NCI-H2171 treated with DMSO at 0.1 percent for 48 hours (cell line): Measurements from ENCODE around the gene STK32B.
A peak's percentile ranks its signal among the peaks of the same experiment; 100 is the strongest.
"Not testable (repeated sequence)": the region's sequence is repeated elsewhere in the genome, so short reads cannot be mapped to it uniquely, and the experiment has no call there.

Experiments
- DNase-seq: peaks from one replicate; lab custom pipeline; 2025; lab: John Stamatoyannopoulos, UW

Gene STK32B

DNA sequence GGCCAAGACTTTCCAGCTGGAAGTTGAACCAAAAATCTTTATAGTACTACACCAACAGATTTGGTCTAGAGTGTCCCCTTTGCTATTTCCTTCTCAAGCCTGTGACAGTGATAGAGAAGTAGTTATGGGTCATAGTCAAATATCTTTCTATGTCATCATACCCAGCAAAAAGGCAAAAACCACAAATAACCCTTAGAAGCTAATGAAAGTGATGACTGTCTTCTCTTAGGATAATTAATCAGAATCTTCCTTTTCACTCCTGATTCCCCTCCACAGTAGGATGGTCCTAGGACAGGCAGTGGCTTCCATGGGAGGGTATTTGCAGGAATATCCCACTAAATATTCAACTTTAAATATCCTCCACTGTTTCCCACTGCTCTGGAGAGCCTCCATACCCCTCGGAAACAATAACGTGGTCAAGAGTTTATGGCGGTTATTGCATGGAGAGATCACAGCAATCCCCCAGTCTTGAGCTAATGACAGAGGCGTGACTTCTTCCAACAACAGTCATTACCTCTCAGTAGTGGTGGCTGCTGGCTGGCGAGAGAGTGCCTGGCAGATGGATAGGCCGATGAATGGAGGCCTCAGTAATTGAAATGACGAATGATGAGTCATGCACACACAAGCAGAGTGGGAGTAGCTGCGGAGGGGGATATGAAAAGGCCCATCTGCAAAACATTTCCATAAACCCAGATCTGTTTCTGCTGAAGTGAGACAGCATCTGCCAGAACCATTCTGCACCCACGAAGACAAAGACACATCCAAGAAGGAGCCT is 154.9 kb downstream of the STK32B start:
- peak; percentile 0 for DNase-seq

DNA sequence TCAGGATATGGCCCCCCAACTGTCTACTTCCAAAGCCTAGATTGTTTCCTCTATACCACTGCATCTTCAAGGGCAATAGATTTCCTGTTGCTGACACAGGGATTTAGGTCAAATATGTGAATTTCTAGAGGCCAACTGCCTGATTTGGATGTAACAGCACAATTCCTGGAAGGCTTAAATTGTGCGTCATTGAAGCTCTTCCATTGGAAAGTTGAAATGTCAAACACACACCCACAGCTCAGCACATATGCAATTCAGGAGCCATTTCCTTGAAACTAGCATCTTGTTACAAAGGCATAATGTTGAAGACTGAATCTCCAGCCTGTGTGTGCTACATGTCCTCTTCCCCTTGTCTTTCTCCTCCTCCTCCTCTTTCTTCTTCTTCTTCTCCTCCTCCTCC is 158.6 kb downstream of the STK32B start:
- no peak for DNase-seq

DNA sequence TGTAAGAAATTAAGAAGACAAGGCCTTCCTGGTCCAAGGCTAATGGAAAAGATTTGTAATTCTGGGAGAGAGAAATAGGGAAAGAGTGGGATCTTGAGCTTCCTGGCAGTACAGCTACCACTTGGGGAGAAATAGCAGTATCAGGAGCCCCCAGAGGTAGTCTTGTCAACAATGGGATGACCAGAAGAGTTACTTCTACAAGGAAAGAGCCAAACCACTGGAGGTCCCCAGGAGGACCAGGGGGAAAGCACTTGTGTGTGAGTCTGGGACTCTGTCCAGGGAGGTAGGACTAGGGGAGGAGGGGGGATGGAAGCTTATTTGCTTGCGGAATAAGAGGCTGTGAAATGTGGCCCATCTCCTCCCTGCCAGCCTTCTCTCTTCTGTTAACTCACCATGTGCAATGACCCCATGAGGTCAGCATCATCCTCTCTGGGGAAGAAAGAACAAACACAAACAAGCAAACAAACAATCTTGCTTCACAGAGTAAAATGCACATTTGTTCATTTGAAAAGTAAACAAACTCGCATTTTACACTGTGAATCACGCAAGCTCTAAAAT is 160.1 kb downstream of the STK32B start:
- DNase-seq = no peak

DNA sequence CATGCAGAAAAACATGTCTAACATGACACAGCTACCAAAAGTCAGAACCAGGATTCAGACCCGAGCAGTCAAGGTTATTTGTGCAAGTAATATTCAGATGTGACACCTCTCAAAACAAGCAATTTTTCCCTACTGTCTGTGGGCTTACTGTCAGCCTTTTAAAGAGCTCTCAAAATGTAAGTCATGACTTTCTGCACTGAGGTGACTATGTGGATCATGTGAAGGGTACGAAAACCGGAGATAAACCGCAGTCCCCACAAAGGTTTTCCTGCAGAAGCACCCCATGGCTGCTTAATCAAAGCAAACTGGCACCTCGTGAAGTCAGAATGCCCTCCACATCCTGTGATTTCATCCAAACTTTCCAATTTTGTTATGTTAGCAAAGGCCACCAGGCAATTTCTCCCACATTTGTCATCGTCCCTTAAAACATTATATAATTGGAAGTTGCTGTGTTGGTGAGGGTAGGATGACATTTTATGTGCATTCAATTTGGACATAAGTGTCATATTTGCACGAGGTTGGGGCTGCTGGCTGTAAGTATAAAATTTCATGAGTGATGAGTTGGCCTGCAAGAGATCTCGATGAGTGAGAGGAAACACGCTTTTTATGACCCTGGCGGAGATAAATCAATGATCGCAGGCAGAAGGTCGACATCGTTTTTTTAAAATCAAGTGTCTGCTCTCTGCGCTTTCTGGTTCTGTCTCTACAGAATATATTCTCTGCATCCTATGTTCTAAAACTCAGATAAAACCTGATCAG is 161.2 kb downstream of the STK32B start:
- no peak for DNase-seq

DNA sequence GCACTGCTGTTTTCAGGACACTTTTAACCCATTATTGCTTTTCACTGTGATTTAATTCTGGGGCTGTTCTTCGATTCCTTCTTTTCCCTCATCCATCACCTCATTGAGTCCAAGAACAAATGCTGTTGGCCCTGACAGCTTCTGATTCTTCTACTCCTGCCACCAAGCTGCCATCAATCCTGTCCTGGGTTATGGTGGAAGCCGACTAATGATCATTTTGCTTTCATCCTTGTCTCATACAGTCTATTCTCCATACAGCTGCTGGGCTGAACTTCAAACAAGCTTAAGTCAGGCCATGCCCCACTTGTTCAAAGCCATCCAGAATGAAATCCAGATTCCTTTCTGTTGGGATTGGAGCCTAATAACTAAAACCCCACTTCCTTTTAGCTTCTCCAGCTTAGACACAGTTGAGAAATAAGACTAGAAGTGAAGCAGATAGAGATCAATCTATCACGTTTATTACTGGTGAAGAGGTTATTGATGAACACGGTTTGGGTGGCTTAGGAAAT is 161.9 kb downstream of the STK32B start:
- no peak for DNase-seq

DNA sequence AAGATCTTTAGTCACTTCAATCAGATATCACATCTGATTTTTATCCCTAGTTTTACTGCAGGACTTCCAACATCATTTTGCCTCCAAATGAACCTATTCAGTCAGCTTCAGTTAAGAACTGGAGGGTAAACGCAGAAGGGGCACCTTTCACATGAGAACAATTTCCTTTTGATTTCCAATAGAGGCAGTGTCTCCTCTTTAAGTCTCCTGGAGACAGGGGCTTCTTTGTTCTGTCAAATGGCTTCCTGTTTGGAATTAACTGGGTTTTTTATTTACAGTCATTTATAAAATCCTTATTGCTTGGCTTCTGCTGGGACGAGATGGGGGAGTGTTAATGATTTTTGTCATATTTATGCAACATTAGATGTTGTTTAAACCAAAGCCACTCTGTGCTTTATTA is 164.0 kb downstream of the STK32B start:
- DNase-seq = no peak

DNA sequence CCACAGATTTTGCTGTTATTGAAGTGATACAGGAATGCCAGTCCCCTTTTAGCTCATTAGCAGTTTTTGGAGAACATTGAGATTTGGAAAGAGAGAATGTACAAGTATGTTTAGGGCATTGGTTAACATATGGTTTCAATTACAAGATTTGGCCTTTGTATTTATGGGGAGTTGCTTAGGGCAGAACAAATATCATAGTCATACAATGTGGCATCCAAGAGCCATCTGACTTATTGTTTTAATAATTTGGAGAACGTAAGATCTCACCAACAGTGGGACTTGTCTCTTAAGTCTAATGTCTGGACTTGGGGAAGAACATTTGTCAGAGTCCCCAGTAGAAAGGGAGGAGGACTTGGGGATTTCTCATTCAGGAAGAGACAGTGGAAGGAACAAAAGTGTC is 166.1 kb downstream of the STK32B start:
- no peak for DNase-seq

DNA sequence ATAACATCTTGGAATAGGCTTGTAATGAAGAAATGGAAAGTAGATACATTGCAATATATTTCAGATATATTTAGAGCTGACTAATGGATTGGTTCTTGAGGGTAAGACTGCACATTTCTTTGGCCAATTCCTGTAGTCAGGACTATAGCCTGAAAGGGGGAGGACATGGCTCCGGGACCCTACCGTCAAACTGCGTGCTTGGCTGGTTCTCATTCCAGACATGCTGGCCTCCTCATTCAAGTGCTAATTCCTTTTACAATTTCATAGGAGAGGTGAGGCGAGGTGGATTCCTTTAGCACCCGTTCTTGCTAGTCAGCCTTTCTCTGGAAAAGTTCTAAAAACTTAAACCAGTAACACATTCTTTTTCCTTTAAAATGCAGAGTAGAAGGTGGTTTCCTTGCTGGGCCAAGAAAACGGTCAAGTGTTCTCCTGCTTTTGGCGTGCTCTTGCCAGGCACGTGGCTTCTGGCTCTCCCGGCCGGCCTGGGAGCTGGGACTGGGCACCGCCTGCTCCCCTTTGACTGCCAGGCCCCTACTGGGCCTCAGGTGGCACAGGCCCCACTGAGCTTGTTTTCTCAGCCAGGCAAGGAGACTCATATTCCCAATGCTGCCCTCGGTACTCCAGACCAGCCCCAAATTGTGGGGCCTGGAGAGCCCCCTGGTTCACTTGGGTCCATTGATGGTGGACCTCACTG is 167.2 kb downstream of the STK32B start:
- DNase-seq = no peak

DNA sequence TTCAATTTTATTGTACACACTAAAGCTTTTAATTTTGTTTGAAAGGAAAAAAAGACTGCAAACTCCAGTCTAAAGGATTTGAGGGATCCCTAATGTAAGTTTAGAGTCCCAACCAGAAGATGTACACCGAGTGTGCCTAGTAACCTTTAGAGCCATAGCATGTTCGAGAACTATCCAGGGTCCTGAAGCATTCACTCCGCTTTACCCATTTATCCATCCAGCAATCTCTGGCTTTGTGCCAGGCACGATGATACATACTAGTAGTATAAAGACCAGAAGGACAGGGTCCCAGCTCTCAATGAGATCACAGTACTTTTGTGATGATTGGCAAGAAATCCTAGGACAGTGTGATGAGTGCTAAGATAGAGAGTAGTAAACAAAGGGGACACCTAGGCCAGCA is 168.7 kb downstream of the STK32B start:
- DNase-seq = no peak

DNA sequence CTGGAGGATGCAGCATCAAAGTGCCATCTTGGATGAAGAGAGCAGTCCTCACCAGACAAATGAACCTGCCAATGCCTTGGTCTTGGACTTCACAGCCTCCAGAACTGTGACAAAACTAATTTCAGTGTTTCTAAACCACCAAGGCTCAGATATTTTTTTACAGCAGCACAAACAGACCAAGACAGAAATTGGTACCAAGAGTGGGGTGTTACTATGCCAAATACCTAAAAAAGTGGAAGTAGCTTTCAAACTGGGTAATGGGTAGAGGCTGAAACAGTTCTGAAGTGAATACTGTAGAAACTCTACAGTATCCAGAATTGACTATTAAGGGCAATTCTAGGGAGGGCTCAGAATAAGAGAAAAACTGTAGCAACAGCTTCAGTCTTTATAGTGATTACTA is 170.8 kb downstream of the STK32B start:
- no peak for DNase-seq

DNA sequence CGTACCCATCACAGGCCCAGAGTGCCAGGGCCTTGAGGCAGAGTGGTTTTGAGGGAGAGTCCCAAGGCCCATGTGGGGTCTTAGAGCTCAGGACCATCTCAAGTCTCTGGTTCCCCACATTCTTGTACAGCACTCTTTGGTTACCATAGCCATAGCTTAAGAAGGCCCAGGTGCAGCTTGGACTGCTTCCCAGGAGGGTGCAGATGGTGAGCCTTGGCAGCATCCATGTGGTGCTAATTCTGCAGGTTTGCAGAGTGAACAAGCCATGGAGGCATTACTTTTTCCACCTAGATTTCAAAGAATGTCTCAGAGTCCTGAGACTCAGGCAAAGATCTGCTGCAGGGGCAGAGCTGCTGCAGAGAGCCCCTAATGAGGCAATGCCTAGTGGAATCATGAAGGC is 171.7 kb downstream of the STK32B start:
- DNase-seq = no peak

DNA sequence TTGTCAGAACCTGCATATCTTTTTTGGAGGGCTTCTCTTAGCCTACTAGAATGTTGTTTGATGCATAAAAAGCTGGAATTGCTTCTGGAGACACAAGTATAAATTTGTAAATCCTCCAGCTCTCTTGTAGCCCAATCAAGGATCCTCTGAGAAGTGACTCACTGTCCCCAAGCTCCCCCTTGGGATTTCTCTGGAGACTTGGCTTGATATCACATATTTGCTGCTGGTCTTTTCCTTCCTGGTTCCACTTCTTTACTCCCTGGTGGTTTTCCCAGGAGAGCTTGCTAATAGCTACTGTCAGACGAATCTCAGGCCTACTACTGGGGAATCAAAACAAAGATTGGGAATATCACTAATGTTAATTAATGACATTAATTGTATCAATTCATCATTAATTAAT is 173.1 kb downstream of the STK32B start:
- DNase-seq = no peak

DNA sequence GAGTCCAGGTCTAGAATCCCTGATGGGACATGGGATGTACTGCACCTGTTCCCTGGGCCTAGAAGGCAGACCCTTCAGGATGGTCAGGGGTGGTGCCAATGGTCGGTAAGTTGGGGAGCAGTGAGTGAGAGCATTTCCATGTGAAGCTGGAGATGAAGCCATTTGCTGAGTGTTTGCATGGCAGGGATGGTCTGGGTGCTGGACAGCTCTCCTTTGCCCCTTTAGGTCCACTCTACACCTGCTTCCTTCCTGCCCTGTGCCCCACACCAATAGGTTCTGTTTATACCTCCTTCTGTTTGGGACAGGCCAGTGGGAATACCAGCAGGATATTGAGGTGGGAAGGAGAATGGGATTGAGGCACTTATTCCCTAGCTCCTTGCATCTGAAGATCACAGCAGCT is 181.3 kb downstream of the STK32B start:
- DNase-seq = no peak

DNA sequence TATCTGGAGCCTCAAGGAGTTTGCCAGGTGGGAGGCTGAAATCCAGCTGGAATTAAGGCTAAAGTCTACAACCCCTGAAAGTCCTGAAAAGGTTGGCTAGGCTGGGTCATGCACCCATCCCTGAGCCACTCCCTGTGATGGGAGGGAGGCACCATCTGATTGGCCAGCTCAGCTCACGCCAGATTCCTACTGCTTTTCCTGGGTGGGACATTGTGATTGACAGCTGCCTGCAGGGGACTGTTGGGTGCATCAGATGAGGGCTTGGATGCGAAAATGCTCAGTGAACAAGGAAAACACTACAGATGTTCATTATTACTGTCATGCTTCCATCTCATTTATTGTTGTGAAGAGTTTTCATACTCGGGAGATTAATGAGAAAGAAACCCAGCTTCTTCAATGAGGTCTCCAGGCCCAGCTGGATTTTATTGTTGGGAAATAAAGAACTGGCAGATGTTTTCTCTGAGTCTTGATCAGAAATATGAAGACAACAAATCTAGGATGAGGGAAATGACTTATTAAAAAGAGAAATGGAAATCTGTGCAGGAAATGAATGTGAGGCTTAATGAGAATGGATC is 185.9 kb downstream of the STK32B start:
- DNase-seq = no peak

DNA sequence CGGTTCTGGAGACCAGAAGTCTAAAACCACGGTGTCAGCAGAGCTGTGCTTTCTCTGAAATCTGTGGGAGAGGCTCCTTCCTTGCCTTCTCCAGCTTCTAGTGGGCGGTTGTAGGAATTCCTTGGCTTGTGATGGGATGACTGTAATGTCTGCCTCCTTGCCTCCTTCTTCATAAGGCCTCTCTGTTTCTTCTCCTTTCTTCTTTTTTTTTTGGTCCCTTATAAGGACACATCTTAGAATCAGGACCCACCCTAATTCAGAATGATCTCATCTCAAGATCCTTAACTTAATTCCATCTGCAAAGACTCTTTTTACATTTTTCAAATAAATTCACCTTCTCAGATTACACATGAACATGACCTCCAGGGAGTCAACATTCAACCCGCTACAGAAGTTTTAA is 186.9 kb downstream of the STK32B start:
- DNase-seq = no peak

DNA sequence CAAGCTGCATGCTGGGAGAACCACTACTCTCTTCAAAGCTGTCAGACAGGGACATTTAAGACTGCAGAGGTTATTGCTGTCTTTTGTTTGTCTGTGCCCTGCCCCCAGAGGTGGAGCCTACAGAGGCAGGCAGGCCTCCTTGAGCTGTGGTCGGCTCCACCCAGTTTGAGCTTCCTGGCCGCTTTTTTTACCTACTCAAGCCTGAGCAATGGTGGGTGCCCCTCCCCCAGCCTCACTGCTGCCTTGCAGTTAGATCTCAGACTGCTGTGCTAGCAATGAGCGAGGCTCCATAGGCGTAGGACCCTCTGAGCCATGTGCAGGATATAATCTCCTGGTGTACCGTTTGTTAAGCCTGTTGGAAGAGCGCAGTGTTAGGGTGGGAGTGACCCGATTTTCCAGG is 195.8 kb downstream of the STK32B start:
- not testable (repeated sequence) for DNase-seq

DNA sequence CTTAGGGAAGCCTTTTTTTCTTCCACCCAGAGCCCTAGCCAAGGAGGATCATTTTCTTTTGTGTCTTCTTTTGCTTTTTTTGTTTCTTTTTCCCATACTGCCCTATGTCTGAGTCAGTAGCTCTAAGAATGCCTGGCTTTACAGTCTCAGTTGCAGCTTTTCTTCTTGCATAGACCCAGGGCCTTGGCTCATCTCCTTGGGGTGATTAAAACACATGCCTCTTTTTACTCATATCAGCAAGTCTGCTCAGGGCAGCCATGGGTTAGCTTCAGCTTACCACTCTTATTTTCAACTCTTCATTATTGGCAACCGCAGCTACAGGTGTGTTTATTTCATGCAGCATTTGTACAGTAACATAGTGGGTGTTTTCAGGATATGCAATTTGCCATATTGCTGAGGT is 196.5 kb downstream of the STK32B start:
- no peak for DNase-seq

DNA sequence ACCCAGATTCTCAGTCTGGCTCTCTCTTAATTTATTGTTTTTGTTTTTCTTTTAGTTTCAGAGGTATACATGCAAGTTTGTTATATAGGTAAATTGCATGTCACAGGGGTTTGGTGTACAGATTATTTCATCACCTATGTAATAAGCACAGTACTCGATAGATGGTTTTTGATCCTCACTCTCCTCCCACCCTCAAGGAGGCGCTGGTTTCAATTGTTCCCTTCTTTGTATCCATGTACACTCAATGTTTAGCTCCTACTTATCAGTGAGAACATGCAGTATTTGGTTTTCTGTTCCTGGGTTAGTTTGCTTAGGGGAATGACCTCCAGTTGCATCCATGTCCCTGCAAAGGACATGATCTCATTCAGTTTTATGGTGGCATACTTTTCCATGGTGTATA is 198.4 kb downstream of the STK32B start:
- no peak for DNase-seq

DNA sequence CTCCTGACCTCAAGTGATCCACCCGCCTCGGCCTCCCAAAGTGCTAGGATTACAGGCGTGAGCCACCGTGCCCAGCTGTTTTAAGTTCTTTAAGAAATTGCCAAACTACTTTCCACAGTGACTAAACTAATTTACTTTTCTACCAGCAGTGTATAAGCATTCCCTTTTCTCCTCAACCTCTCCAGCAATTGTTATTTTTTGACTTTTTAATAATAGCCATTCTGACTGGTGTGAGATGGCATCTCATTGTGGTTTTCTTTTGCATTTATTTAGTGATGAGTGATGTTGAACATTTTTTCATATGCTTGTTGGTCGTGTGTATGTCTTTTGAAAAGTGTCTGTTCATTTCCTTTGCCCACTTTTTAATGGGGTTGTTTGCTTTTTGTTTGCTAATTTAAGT is 199.3 kb downstream of the STK32B start:
- not testable (repeated sequence) for DNase-seq

DNA sequence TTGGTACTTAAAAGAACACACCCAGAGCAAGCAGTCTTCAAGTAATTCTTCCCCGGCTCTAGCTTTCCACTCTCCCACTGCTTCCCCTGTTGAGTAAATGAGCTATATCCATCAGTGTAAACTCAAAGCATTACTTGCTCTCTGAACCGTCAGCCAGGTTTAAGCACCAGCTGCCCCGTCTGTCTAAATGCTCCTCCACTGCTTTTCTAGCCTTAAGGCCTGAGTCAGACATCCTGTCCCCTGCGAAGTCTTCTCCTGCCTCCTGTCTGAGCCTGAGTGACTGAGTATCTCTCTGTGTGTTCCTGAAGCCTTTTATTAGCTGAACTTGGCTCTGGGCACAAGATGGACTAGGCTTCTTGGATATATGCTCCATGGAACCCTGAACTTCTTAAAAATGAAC is 205.1 kb downstream of the STK32B start:
- no peak for DNase-seq

DNA sequence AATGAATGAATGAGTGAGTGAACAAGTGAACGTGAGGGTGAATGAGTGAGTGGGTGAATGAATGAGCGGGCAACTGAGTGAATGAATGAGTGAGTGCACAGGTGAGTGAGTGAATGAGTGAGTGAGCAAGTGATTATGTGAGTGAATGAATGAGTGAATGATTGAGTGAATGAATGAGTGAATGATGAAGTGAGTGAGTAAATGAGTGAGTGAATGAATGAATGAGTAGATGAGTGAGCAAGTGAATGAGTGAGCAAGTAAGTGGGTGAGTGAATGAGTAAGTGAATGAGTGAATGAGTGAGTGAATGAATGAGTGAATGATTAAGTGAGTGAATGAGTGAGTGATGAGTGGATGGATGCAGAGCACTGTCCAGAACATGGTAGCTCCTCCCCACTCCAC is 205.8 kb downstream of the STK32B start:
- no peak for DNase-seq

DNA sequence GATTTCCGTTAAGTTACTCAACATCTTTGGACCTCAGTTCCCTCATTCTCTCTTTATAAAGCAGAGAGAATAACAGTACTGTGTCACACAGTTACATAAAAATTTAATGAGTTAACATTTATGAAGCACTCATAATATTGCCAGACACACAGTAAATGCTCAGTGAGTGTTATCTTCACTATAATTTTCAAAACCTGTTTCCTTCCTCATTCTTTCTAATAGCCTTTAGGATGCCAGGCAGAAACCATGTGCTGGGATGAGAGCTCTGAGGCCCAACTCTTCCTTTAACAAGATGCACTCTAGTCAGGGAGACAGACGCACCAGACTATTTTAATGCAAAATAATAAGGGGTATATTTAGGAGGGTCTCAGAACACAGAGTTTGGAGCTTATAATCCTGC is 208.2 kb downstream of the STK32B start:
- DNase-seq = no peak
